IMR-90 (cell line): ENCODE measurements around the gene P2RX7. TPM values are rescaled to one million over a fixed set of nuclear protein-coding genes. Genes with fewer than 3 reads are reported as not detected.

Source experiments
- ATAC-seq: fragments of 200-7000 bp; cut with Tn5 transposase; 2 replicates; pipeline ENCODE4 v1.9.1; 2020; ENCODE audit warnings: low read depth, mild to moderate bottlenecking, moderate library complexity
- BruUV-seq: library from RNA; stranded (reverse); fragments of 400-500 nt; replicated peaks from 2 replicates; lab custom pipeline; 2021; lab: Mats Ljungman, UMichigan
- CTCF ChIA-PET: fragments of 300-600 bp; formaldehyde crosslinking; extraction: SDS; loops from one replicate; lab custom pipeline; 2021; ENCODE audit warnings: antibody characterized with exemption; lab: Yijun Ruan, JAX
- POLR2A ChIA-PET: fragments of 300-600 bp; sonication (Branson Sonifier 250); formaldehyde crosslinking; loops from one replicate; lab custom pipeline; 2022; ENCODE audit warnings: antibody characterized with exemption; ENCODE audit not compliant: unreplicated experiment; lab: Charles Lee
- DNase-seq: peaks from one replicate; pipeline ENCODE4 v3.0.0; 2013
- H2AFZ ChIP-seq: replicated peaks from 2 replicates; pipeline ENCODE3; 2013; ENCODE audit warnings: low read length, mild to moderate bottlenecking; ENCODE audit not compliant: poor library complexity
- H2AK5ac ChIP-seq: 2 replicates; pipeline ENCODE4 v1.6.1; 2013; ENCODE audit warnings: low read depth, low read length, inconsistent platforms
- H2AK9ac ChIP-seq: replicated peaks from 2 replicates; pipeline ENCODE3; 2013; ENCODE audit warnings: mild to moderate bottlenecking, low read depth, low read length, moderate library complexity; ENCODE audit not compliant: poor library complexity
- H2BK120ac ChIP-seq: 2 replicates; pipeline ENCODE4 v1.6.1; 2013; ENCODE audit warnings: low read depth, low read length, inconsistent platforms
- H2BK15ac ChIP-seq: 3 replicates; pipeline ENCODE4 v1.6.1; 2013; ENCODE audit warnings: low read depth, low read length, inconsistent platforms
- H2BK20ac ChIP-seq: 2 replicates; pipeline ENCODE4 v1.6.1; 2013; ENCODE audit warnings: low read depth, mild to moderate bottlenecking, inconsistent platforms, low read length, moderate library complexity
- H2BK5ac ChIP-seq: 2 replicates; pipeline ENCODE4 v1.6.1; 2013; ENCODE audit warnings: mild to moderate bottlenecking, low read depth, low read length, inconsistent platforms; ENCODE audit not compliant: poor library complexity, severe bottlenecking
- H3K14ac ChIP-seq: replicated peaks from 2 replicates; pipeline ENCODE4 v1.6.1; 2013; ENCODE audit warnings: low read depth, low read length, inconsistent platforms
- H3K18ac ChIP-seq: 2 replicates; pipeline ENCODE4 v1.6.1; 2013; ENCODE audit warnings: low read depth, low read length, control low read depth
- H3K23ac ChIP-seq: 2 replicates; pipeline ENCODE4 v1.6.1; 2013; ENCODE audit warnings: low read depth, low read length, inconsistent platforms
- H3K27ac ChIP-seq: 2 replicates; pipeline ENCODE4 v1.5.1; 2013; ENCODE audit warnings: mild to moderate bottlenecking, control low read depth, low read length; ENCODE audit not compliant: insufficient read depth
- H3K27me3 ChIP-seq: 2 replicates; pipeline ENCODE4 v1.6.1; 2013; ENCODE audit warnings: low read length; ENCODE audit not compliant: control insufficient read depth, insufficient read depth
- H3K36me3 ChIP-seq: 2 replicates; pipeline ENCODE4 v1.6.1; 2013; ENCODE audit warnings: low read length, mixed read lengths; ENCODE audit not compliant: control insufficient read depth, insufficient read depth
- H3K4ac ChIP-seq: 2 replicates; pipeline ENCODE4 v1.6.1; 2013; ENCODE audit warnings: low read depth, low read length, inconsistent platforms
- H3K4me1 ChIP-seq: 2 replicates; pipeline ENCODE4 v1.6.1; 2013; ENCODE audit warnings: low read length, mixed read lengths; ENCODE audit not compliant: control insufficient read depth, insufficient read depth
- H3K4me2 ChIP-seq: 2 replicates; pipeline ENCODE4 v1.6.1; 2013; ENCODE audit warnings: low read depth, mild to moderate bottlenecking, control low read depth, low read length, moderate library complexity
- H3K4me3 ChIP-seq: 2 replicates; pipeline ENCODE4 v1.5.1; 2013; ENCODE audit warnings: low read depth, mild to moderate bottlenecking, control low read depth, low read length, moderate library complexity; ENCODE audit not compliant: insufficient read depth
- H3K56ac ChIP-seq: 2 replicates; pipeline ENCODE4 v1.6.1; 2013; ENCODE audit warnings: low read length, inconsistent platforms; ENCODE audit not compliant: insufficient read depth; ENCODE audit errors: extremely low read depth
- H3K79me1 ChIP-seq, 2 experiments: 2 replicates each; pipeline ENCODE4 v1.6.1; 2013; ENCODE audit warnings: low read length in 2 of 2, inconsistent platforms in 1 of 2, low read depth in 1 of 2
- H3K9ac ChIP-seq: 2 replicates; pipeline ENCODE4 v1.6.1; 2013; ENCODE audit warnings: low read depth, low read length, control low read depth
- H3K9me1 ChIP-seq: 2 replicates; pipeline ENCODE4 v1.6.1; 2013; ENCODE audit warnings: low read length, inconsistent platforms; ENCODE audit not compliant: insufficient read depth
- H3K9me3 ChIP-seq: 2 replicates; pipeline ENCODE4 v1.6.1; 2013; ENCODE audit warnings: low read length; ENCODE audit not compliant: control insufficient read depth, insufficient read depth
- H4K20me1 ChIP-seq: 2 replicates; pipeline ENCODE4 v1.6.1; 2013; ENCODE audit warnings: low read length, inconsistent platforms; ENCODE audit not compliant: insufficient read depth
- H4K5ac ChIP-seq: 2 replicates; pipeline ENCODE4 v1.6.1; 2013; ENCODE audit warnings: mild to moderate bottlenecking, low read depth, low read length, control low read depth
- H4K8ac ChIP-seq, 2 experiments: 2 replicates each; pipeline ENCODE4 v1.6.1; 2013; ENCODE audit warnings: low read depth in 2 of 2, low read length in 2 of 2, control low read depth in 1 of 2, inconsistent platforms in 1 of 2
- H4K91ac ChIP-seq: 2 replicates; pipeline ENCODE4 v1.6.1; 2013; ENCODE audit warnings: low read depth, low read length, inconsistent platforms; ENCODE audit not compliant: insufficient read depth
- BHLHE40 ChIP-seq: fragments of 150-350 bp; IDR thresholded peaks from 2 replicates; pipeline ENCODE4 v1.6.1; 2016; ENCODE audit warnings: mild to moderate bottlenecking, low read depth, low read length
- CEBPB ChIP-seq: IDR thresholded peaks from 2 replicates; pipeline ENCODE4 v1.6.1; 2012; ENCODE audit warnings: low read depth, low read length, improper control_type of control experiment
- CHD1 ChIP-seq: IDR thresholded peaks from 2 replicates; pipeline ENCODE4 v1.6.1; 2012; ENCODE audit warnings: low read depth, low read length, improper control_type of control experiment
- CTCF ChIP-seq: conservative IDR thresholded peaks from 2 replicates; pipeline ENCODE4 v1.5.1; 2012; ENCODE audit warnings: mild to moderate bottlenecking, low read depth, low read length, improper control_type of control experiment
- FOS ChIP-seq: fragments of 150-350 bp; IDR thresholded peaks from 2 replicates; pipeline ENCODE4 v1.6.1; 2016; ENCODE audit warnings: low read depth, low read length
- MAFK ChIP-seq: IDR thresholded peaks from 2 replicates; pipeline ENCODE4 v1.6.1; 2012; ENCODE audit warnings: low read depth, low read length, improper control_type of control experiment
- MAZ ChIP-seq: IDR thresholded peaks from 2 replicates; pipeline ENCODE4 v1.6.1; 2012; ENCODE audit warnings: low read depth, mild to moderate bottlenecking, low read length, improper control_type of control experiment, moderate library complexity, borderline replicate concordance
- MXI1 ChIP-seq: IDR thresholded peaks from 2 replicates; pipeline ENCODE4 v1.6.1; 2012; ENCODE audit warnings: low read depth, mild to moderate bottlenecking, low read length, moderate library complexity, borderline replicate concordance
- NFE2L2 ChIP-seq: fragments of 150-350 bp; IDR thresholded peaks from 2 replicates; pipeline ENCODE4 v1.6.1; 2016; ENCODE audit warnings: low read depth, mild to moderate bottlenecking, low read length
- POLR2A ChIP-seq: IDR thresholded peaks from 2 replicates; pipeline ENCODE4 v1.6.1; 2012; ENCODE audit warnings: mild to moderate bottlenecking, low read depth, low read length
- RAD21 ChIP-seq: IDR thresholded peaks from 2 replicates; pipeline ENCODE4 v1.6.1; 2012; ENCODE audit warnings: low read length, improper control_type of control experiment
- RCOR1 ChIP-seq: IDR thresholded peaks from 2 replicates; pipeline ENCODE4 v1.6.1; 2012; ENCODE audit warnings: mild to moderate bottlenecking, low read length, improper control_type of control experiment; ENCODE audit not compliant: insufficient replicate concordance
- RFX5 ChIP-seq: IDR thresholded peaks from 2 replicates; pipeline ENCODE4 v1.8.0; 2012; ENCODE audit warnings: low read depth, mild to moderate bottlenecking, low read length, moderate library complexity
- SMC3 ChIP-seq: fragments of 150-350 bp; IDR thresholded peaks from 2 replicates; pipeline ENCODE4 v1.6.1; 2016; ENCODE audit warnings: low read depth, mild to moderate bottlenecking, antibody characterized with exemption, low read length, moderate library complexity
- USF2 ChIP-seq: fragments of 150-350 bp; IDR thresholded peaks from 2 replicates; pipeline ENCODE4 v1.6.1; 2017; ENCODE audit warnings: mild to moderate bottlenecking, antibody characterized with exemption, low read length, low read depth
- WGBS, 2 experiments: methylation state at CpG; one replicate each; pipeline versions ENCODE4 v1.1.5 to v1.1.7; 2013; ENCODE audit warnings: missing lambda C conversion rate in 2 of 2; ENCODE audit not compliant: insufficient read length in 1 of 2; ENCODE audit errors: extremely low coverage in 2 of 2; 5-methylcytosine and 5-hydroxymethylcytosine counted together
- dilution Hi-C: fragments of 300-500 bp; cut with HindIII; formaldehyde crosslinking; loops from one replicate; pipeline ENCODE4 v1.14.3; 2018; ENCODE audit warnings: low sequenced_read_pairs; ENCODE audit not compliant: unreplicated experiment
- in situ Hi-C: fragments of 300-500 bp; cut with MboI; formaldehyde crosslinking; loops from 3 replicates; pipeline ENCODE4 v1.14.3; 2019; ENCODE audit warnings: low sequenced_read_pairs, inconsistent platforms, mixed read lengths
- intact Hi-C: fragments of 100-400 bp; cut with micrococcal nuclease; formaldehyde crosslinking; loops from 2 replicates; pipeline ENCODE4 v1.10.0; 2022
- polyA plus RNA-seq, 3 experiments: library from polyadenylated mRNA; depleted of rRNA; stranded (reverse); fragments of >200 nt; gene quantifications; 2 replicates each; pipeline ENCODE4 v1.2.3, GENCODE V29; 2012; ENCODE audit warnings: low replicate concordance in 1 of 3
- total RNA-seq: library from RNA; depleted of rRNA; stranded (reverse); fragments of >200 nt; gene quantifications from 2 replicates; pipeline ENCODE4 v1.2.3, GENCODE V29; 2012
- TF ChIP-seq, protein P1 (sequence below): fragments of 150-350 bp; IDR thresholded peaks from 2 replicates; pipeline ENCODE4 v1.6.1; 2016; ENCODE audit warnings: low read depth, mild to moderate bottlenecking, low read length, moderate library complexity, borderline replicate concordance

Gene P2RX7
- total and polyA plus RNA-seq, 2 of the 4 experiments (the other 2 are of a cell fraction) = 0.07 to 0.18 TPM

DNA sequence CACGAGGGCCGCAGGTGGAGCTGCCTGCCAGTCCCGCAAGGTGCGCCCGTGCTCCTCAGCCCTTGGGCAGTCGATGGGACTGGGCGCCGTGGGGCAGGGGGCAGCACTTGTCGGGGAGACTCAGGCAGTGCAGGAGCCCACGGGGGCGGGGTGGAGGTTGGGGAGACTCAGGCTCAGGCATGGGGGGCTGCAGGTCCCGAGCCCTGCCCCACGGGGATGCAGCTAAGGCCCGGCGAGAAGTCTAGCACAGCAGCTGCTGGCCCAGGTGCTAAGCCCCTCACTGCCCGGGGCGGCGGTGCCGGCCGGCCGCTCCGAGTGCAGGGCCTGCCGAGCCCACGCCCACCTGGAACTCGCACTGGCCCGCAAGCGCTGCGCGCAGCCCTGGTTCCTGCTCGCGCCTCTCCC, 39.2 kb upstream of the P2RX7 start:
- H3K36me3 ChIP-seq = no peaks in the 10 kb centered on the region
- no peak for ATAC-seq
- ChIA-PET POLR2A (no interaction called here), CTCF (no interaction called here)
- H3K27ac ChIP-seq = no peak overlapping the region
- no peak overlapping the region for H2BK5ac ChIP-seq
- in situ Hi-C loops = no loop called here
- no peak for TF ChIP-seq FOS
- TF ChIP-seq, protein P1, sequence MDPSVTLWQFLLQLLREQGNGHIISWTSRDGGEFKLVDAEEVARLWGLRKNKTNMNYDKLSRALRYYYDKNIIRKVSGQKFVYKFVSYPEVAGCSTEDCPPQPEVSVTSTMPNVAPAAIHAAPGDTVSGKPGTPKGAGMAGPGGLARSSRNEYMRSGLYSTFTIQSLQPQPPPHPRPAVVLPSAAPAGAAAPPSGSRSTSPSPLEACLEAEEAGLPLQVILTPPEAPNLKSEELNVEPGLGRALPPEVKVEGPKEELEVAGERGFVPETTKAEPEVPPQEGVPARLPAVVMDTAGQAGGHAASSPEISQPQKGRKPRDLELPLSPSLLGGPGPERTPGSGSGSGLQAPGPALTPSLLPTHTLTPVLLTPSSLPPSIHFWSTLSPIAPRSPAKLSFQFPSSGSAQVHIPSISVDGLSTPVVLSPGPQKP = no peak
- TF ChIP-seq MXI1 = no peak
- TF ChIP-seq POLR2A = no peak
- TF ChIP-seq RFX5 = no peak
- TF ChIP-seq MAZ = no peak
- TF ChIP-seq USF2 = no peak
- TF ChIP-seq RCOR1 = no peak
- no peak for TF ChIP-seq BHLHE40
- no peak for TF ChIP-seq NFE2L2
- no peak for TF ChIP-seq SMC3
- TF ChIP-seq CEBPB = no peak
- TF ChIP-seq RAD21 = no peak
- TF ChIP-seq CHD1 = no peak
- TF ChIP-seq MAFK = no peak
- TF ChIP-seq CTCF = no peak
- peaks cover 17% of the 10 kb centered on the region for H3K27me3 ChIP-seq
- H4K20me1 ChIP-seq = no peaks in the 10 kb centered on the region
- no peak overlapping the region for H4K5ac ChIP-seq
- no peak overlapping the region for H4K91ac ChIP-seq
- no peak overlapping the region for H3K14ac ChIP-seq
- no peak overlapping the region for H2BK20ac ChIP-seq
- H3K79me1 ChIP-seq = no peaks in the 10 kb centered on the region
- no peak overlapping the region for H3K23ac ChIP-seq
- H3K4ac ChIP-seq = no peak overlapping the region
- H4K8ac ChIP-seq = no peak overlapping the region
- 92% methylated on average over 18 of the region's 31 CpGs; no CpG with 5 or more reads in 1 of the 2 experiments for WGBS, 2 experiments
- no peak for DNase-seq
- no TSS peak for BruUV-seq
- intact Hi-C loops = no loop called here
- H3K56ac ChIP-seq = no peak overlapping the region
- H3K4me2 ChIP-seq = no peak overlapping the region
- H3K9ac ChIP-seq = no peak overlapping the region
- H3K4me1 ChIP-seq = peaks cover 2% of the 10 kb centered on the region; the same call in 1 of the 2 replicates
- H3K18ac ChIP-seq = no peak overlapping the region
- H3K9me3 ChIP-seq = no peaks in the 10 kb centered on the region
- H2BK120ac ChIP-seq = no peak overlapping the region
- dilution Hi-C loops = no loop called here
- no peak overlapping the region for H2AK5ac ChIP-seq
- no peak overlapping the region for H2AFZ ChIP-seq
- H2AK9ac ChIP-seq = no peak overlapping the region
- H2BK15ac ChIP-seq = no peak overlapping the region
- H3K4me3 ChIP-seq = no peak overlapping the region
- H3K9me1 ChIP-seq = peaks cover 3% of the 10 kb centered on the region; the same call in 1 of the 2 replicates
